ENCODE data around the gene GFOD2.

The GFOD2 gene

GRCh38 chr16:67726106-67727034, 7.3 kb upstream of the GFOD2 start:
- no peak for DNase-seq (ENCODE audit: low spot score)
- Mint-ChIP-seq H3K9me3 (no peaks in the 10 kb centered on the region), H3K27ac (no peak overlapping the region), H3K4me1 (ENCODE audit: low read depth) (no peaks in the 10 kb centered on the region), H3K36me3 (ENCODE audit: low read depth) (peaks cover 24% of the 10 kb centered on the region), H3K27me3 (ENCODE audit: low read depth) (no peaks in the 10 kb centered on the region), H3K4me3 (no peak overlapping the region)

GRCh38 chr16:67723911-67724305, 4.8 kb upstream of the GFOD2 start:
- H3K9me3 Mint-ChIP-seq, result no peaks in the 10 kb centered on the region
- H3K4me3 Mint-ChIP-seq, result no peak overlapping the region
- H3K27ac Mint-ChIP-seq, result no peak overlapping the region
- H3K4me1 Mint-ChIP-seq (ENCODE audit: low read depth), result peaks cover 12% of the 10 kb centered on the region
- DNase-seq (ENCODE audit: low spot score), result no peak
- H3K36me3 Mint-ChIP-seq (ENCODE audit: low read depth), result peaks cover 13% of the 10 kb centered on the region
- no peaks in the 10 kb centered on the region for H3K27me3 Mint-ChIP-seq (ENCODE audit: low read depth)

GRCh38 chr16:67723151-67723910, 4.2 kb upstream of the GFOD2 start:
- H3K27me3 Mint-ChIP-seq (ENCODE audit: low read depth), result no peaks in the 10 kb centered on the region
- no peak overlapping the region for H3K4me3 Mint-ChIP-seq
- DNase-seq (ENCODE audit: low spot score), result no peak
- H3K4me1 Mint-ChIP-seq (ENCODE audit: low read depth), result peaks cover 14% of the 10 kb centered on the region
- H3K36me3 Mint-ChIP-seq (ENCODE audit: low read depth), result peaks cover 11% of the 10 kb centered on the region
- H3K9me3 Mint-ChIP-seq, result no peaks in the 10 kb centered on the region
- H3K27ac Mint-ChIP-seq, result no peak overlapping the region

- no peak for DNase-seq (ENCODE audit: low spot score)
- H3K36me3 Mint-ChIP-seq (ENCODE audit: low read depth), result peaks cover 11% of the 10 kb centered on the region
- H3K9me3 Mint-ChIP-seq, result no peaks in the 10 kb centered on the region
- H3K27me3 Mint-ChIP-seq (ENCODE audit: low read depth), result no peaks in the 10 kb centered on the region
- H3K27ac Mint-ChIP-seq, result peak overlapping the region; percentile 97
- H3K4me3 Mint-ChIP-seq, result peak overlapping the region; percentile 98
- peaks cover 28% of the 10 kb centered on the region for H3K4me1 Mint-ChIP-seq (ENCODE audit: low read depth)
These were observed 1.1 kb upstream of the GFOD2 start for GRCh38 chr16:67720236-67720635.

GRCh38 chr16:67719778-67720144, 645 bp upstream of the GFOD2 start:
- no peaks in the 10 kb centered on the region for H3K27me3 Mint-ChIP-seq (ENCODE audit: low read depth)
- H3K27ac Mint-ChIP-seq, result peak overlapping the region; percentile 97
- peaks cover 28% of the 10 kb centered on the region for H3K4me1 Mint-ChIP-seq (ENCODE audit: low read depth)
- DNase-seq (ENCODE audit: low spot score), result peak; percentile 6
- H3K36me3 Mint-ChIP-seq (ENCODE audit: low read depth), result peaks cover 7% of the 10 kb centered on the region
- H3K9me3 Mint-ChIP-seq, result no peaks in the 10 kb centered on the region
- H3K4me3 Mint-ChIP-seq, result peak overlapping the region; percentile 98

GRCh38 chr16:67718668-67719047, 458 bp downstream of the GFOD2 start:
- peak overlapping the region; percentile 46 for H3K27ac Mint-ChIP-seq
- no peaks in the 10 kb centered on the region for H3K9me3 Mint-ChIP-seq
- H3K4me3 Mint-ChIP-seq, result peak overlapping the region; percentile 98
- no peaks in the 10 kb centered on the region for H3K27me3 Mint-ChIP-seq (ENCODE audit: low read depth)
- H3K36me3 Mint-ChIP-seq (ENCODE audit: low read depth), result peaks cover 6% of the 10 kb centered on the region
- H3K4me1 Mint-ChIP-seq (ENCODE audit: low read depth), result peaks cover 28% of the 10 kb centered on the region
- DNase-seq (ENCODE audit: low spot score), result peak; percentile 6

GRCh38 chr16:67716097-67716496, 3.0 kb downstream of the GFOD2 start:
- H3K36me3 Mint-ChIP-seq (ENCODE audit: low read depth), result peaks cover 6% of the 10 kb centered on the region
- H3K27me3 Mint-ChIP-seq (ENCODE audit: low read depth), result no peaks in the 10 kb centered on the region
- no peaks in the 10 kb centered on the region for H3K9me3 Mint-ChIP-seq
- H3K4me1 Mint-ChIP-seq (ENCODE audit: low read depth), result peaks cover 28% of the 10 kb centered on the region
- DNase-seq (ENCODE audit: low spot score), result no peak
- H3K27ac Mint-ChIP-seq, result no peak overlapping the region
- H3K4me3 Mint-ChIP-seq, result no peak overlapping the region

GRCh38 chr16:67714522-67714921, 4.6 kb downstream of the GFOD2 start:
- Mint-ChIP-seq H3K36me3 (ENCODE audit: low read depth) (peaks cover 6% of the 10 kb centered on the region), H3K27ac (no peak overlapping the region), H3K4me3 (no peak overlapping the region), H3K27me3 (ENCODE audit: low read depth) (no peaks in the 10 kb centered on the region), H3K9me3 (no peaks in the 10 kb centered on the region), H3K4me1 (ENCODE audit: low read depth) (peaks cover 16% of the 10 kb centered on the region)
- no peak for DNase-seq (ENCODE audit: low spot score)

- Mint-ChIP-seq H3K27ac (no peak overlapping the region), H3K4me3 (no peak overlapping the region), H3K9me3 (no peaks in the 10 kb centered on the region), H3K36me3 (ENCODE audit: low read depth) (peaks cover 6% of the 10 kb centered on the region), H3K4me1 (ENCODE audit: low read depth) (peaks cover 16% of the 10 kb centered on the region), H3K27me3 (ENCODE audit: low read depth) (no peaks in the 10 kb centered on the region)
- DNase-seq (ENCODE audit: low spot score), result no peak
These were observed 5.4 kb downstream of the GFOD2 start for GRCh38 chr16:67713647-67714273.

GRCh38 chr16:67710607-67711006, 8.5 kb downstream of the GFOD2 start:
- H3K4me3 Mint-ChIP-seq, result no peak overlapping the region
- H3K4me1 Mint-ChIP-seq (ENCODE audit: low read depth), result no peaks in the 10 kb centered on the region
- H3K27ac Mint-ChIP-seq, result no peak overlapping the region
- H3K9me3 Mint-ChIP-seq, result no peaks in the 10 kb centered on the region
- H3K36me3 Mint-ChIP-seq (ENCODE audit: low read depth), result no peaks in the 10 kb centered on the region
- no peaks in the 10 kb centered on the region for H3K27me3 Mint-ChIP-seq (ENCODE audit: low read depth)
- no peak for DNase-seq (ENCODE audit: low spot score)

- DNase-seq (ENCODE audit: low spot score), result no peak
- Mint-ChIP-seq H3K27me3 (ENCODE audit: low read depth) (no peaks in the 10 kb centered on the region), H3K27ac (no peak overlapping the region), H3K36me3 (ENCODE audit: low read depth) (no peaks in the 10 kb centered on the region), H3K4me3 (no peak overlapping the region), H3K4me1 (ENCODE audit: low read depth) (no peaks in the 10 kb centered on the region), H3K9me3 (no peaks in the 10 kb centered on the region)
These were observed 10.1 kb downstream of the GFOD2 start for GRCh38 chr16:67709050-67709449.

- Mint-ChIP-seq H3K27me3 (ENCODE audit: low read depth) (no peaks in the 10 kb centered on the region), H3K9me3 (no peaks in the 10 kb centered on the region), H3K4me3 (no peak overlapping the region), H3K36me3 (ENCODE audit: low read depth) (no peaks in the 10 kb centered on the region), H3K4me1 (ENCODE audit: low read depth) (peaks cover 7% of the 10 kb centered on the region), H3K27ac (no peak overlapping the region)
- DNase-seq (ENCODE audit: low spot score), result no peak
These were observed 10.7 kb downstream of the GFOD2 start for GRCh38 chr16:67708368-67708771.

GRCh38 chr16:67707790-67708189, 11.3 kb downstream of the GFOD2 start:
- H3K9me3 Mint-ChIP-seq, result no peaks in the 10 kb centered on the region

GRCh38 chr16:67707210-67707609, 11.9 kb downstream of the GFOD2 start:
- no peaks in the 10 kb centered on the region for H3K27me3 Mint-ChIP-seq (ENCODE audit: low read depth)
- H3K4me1 Mint-ChIP-seq (ENCODE audit: low read depth), result peaks cover 9% of the 10 kb centered on the region
- H3K27ac Mint-ChIP-seq, result no peak overlapping the region
- DNase-seq (ENCODE audit: low spot score), result no peak
- no peaks in the 10 kb centered on the region for H3K9me3 Mint-ChIP-seq
- no peaks in the 10 kb centered on the region for H3K36me3 Mint-ChIP-seq (ENCODE audit: low read depth)
- no peak overlapping the region for H3K4me3 Mint-ChIP-seq

More at GRCh38 chr16:67707790-67708189, 11.3 kb downstream of the GFOD2 start:
- H3K4me3 Mint-ChIP-seq, result no peak overlapping the region
- no peaks in the 10 kb centered on the region for H3K36me3 Mint-ChIP-seq (ENCODE audit: low read depth)
- no peak for DNase-seq (ENCODE audit: low spot score)
- H3K4me1 Mint-ChIP-seq (ENCODE audit: low read depth), result peaks cover 9% of the 10 kb centered on the region
- H3K27ac Mint-ChIP-seq, result no peak overlapping the region
- H3K27me3 Mint-ChIP-seq (ENCODE audit: low read depth), result no peaks in the 10 kb centered on the region

All from T-helper 2 cell treated with Interferon-gamma antibody and Interleukin-4, amounts not matched to agents 5 μg/mL and 100 μg/mL, for 36 hours (primary cell).